ENCODE results near the gene WNK1. TPM values are rescaled to one million over a fixed set of nuclear protein-coding genes. Genes with fewer than 3 reads are reported as not detected.

WNK1 gene
- polyA plus RNA-seq, 1 donor from 2014 or later, result 25.9 TPM

- Histone ChIP-seq H3K9me3 (ENCODE audit: low read length) (no peaks in the 10 kb centered on the region), H3K9me2 (ENCODE audit: insufficient read depth, low read length) (no peaks in the 10 kb centered on the region), H3K79me2 (replicated peaks; ENCODE audit: insufficient read depth, low read length) (no peaks in the 10 kb centered on the region), H3K36me3 (ENCODE audit: insufficient read depth, low read length) (peaks cover 11% of the 10 kb centered on the region), H3F3A (ENCODE audit: insufficient read depth, low read length, poor library complexity, severe bottlenecking) (no peaks in the 10 kb centered on the region), H3K27ac (ENCODE audit: low read length) (no peak overlapping the region), H2AFZ (ENCODE audit: low read depth, low read length) (no peak overlapping the region), H3K27me3 (ENCODE audit: insufficient read depth, low read depth, low read length) (no peaks in the 10 kb centered on the region), H3K4me2 (ENCODE audit: low read length) (no peak overlapping the region), H3K9ac (ENCODE audit: low read length) (no peak overlapping the region), H3K4me3 (ENCODE audit: low read length) (no peak overlapping the region), H4K20me1 (ENCODE audit: insufficient read depth) (no peaks in the 10 kb centered on the region)
- TF ChIP-seq EZH2 (IDR thresholded peaks at IDR 0.05; ENCODE audit: borderline replicate concordance, insufficient read depth, low read length, poor library complexity, severe bottlenecking), result no peak
- no peak for TF ChIP-seq REST (IDR thresholded peaks at IDR 0.05; ENCODE audit: borderline replicate concordance)
- no peak for TF ChIP-seq CTCF (IDR thresholded peaks at IDR 0.05; ENCODE audit: poor library complexity, severe bottlenecking)
- no peak for TF ChIP-seq SMC3 (conservative IDR thresholded peaks at IDR 0.05; ENCODE audit: poor library complexity)
- no peak for TF ChIP-seq RAD21 (conservative IDR thresholded peaks at IDR 0.05)
- TF ChIP-seq POLR2AphosphoS5 (IDR thresholded peaks at IDR 0.05), result no peak
- TF ChIP-seq MXI1 (conservative IDR thresholded peaks at IDR 0.05; ENCODE audit: poor library complexity, severe bottlenecking), result no peak
- TF ChIP-seq TAF1 (IDR thresholded peaks at IDR 0.05; ENCODE audit: low read depth), result no peak
- no peak for TF ChIP-seq EP300 (conservative IDR thresholded peaks at IDR 0.05; ENCODE audit: poor library complexity, severe bottlenecking)
These were observed 110.9 kb downstream of the WNK1 start for GRCh38 chr12:863285-863684.

GRCh38 chr12:865614-866013 lies 113.2 kb downstream of the WNK1 start:
- Histone ChIP-seq H3K9me2 (ENCODE audit: insufficient read depth, low read length) (no peaks in the 10 kb centered on the region), H3K4me2 (ENCODE audit: low read length) (no peak overlapping the region), H3K27me3 (ENCODE audit: insufficient read depth, low read depth, low read length) (no peaks in the 10 kb centered on the region), H3K36me3 (ENCODE audit: insufficient read depth, low read length) (peaks cover 11% of the 10 kb centered on the region), H2AFZ (ENCODE audit: low read depth, low read length) (no peak overlapping the region), H4K20me1 (ENCODE audit: insufficient read depth) (no peaks in the 10 kb centered on the region), H3K4me3 (ENCODE audit: low read length) (no peak overlapping the region), H3K9ac (ENCODE audit: low read length) (no peak overlapping the region), H3K27ac (ENCODE audit: low read length) (no peak overlapping the region), H3F3A (ENCODE audit: insufficient read depth, low read length, poor library complexity, severe bottlenecking) (no peaks in the 10 kb centered on the region), H3K79me2 (replicated peaks; ENCODE audit: insufficient read depth, low read length) (no peaks in the 10 kb centered on the region), H3K9me3 (ENCODE audit: low read length) (no peaks in the 10 kb centered on the region)
- TF ChIP-seq CTCF (IDR thresholded peaks at IDR 0.05; ENCODE audit: poor library complexity, severe bottlenecking), result no peak
- no peak for TF ChIP-seq POLR2AphosphoS5 (IDR thresholded peaks at IDR 0.05)
- TF ChIP-seq EZH2 (IDR thresholded peaks at IDR 0.05; ENCODE audit: borderline replicate concordance, insufficient read depth, low read length, poor library complexity, severe bottlenecking), result no peak
- TF ChIP-seq REST (IDR thresholded peaks at IDR 0.05; ENCODE audit: borderline replicate concordance), result no peak
- no peak for TF ChIP-seq MXI1 (conservative IDR thresholded peaks at IDR 0.05; ENCODE audit: poor library complexity, severe bottlenecking)
- no peak for TF ChIP-seq TAF1 (IDR thresholded peaks at IDR 0.05; ENCODE audit: low read depth)
- no peak for TF ChIP-seq EP300 (conservative IDR thresholded peaks at IDR 0.05; ENCODE audit: poor library complexity, severe bottlenecking)
- no peak for TF ChIP-seq RAD21 (conservative IDR thresholded peaks at IDR 0.05)
- TF ChIP-seq SMC3 (conservative IDR thresholded peaks at IDR 0.05; ENCODE audit: poor library complexity), result no peak
